SK-N-SH (cell line): ENCODE results near the gene SLC12A7.

Source experiments
- POLR2AphosphoS5 ChIP-seq: IDR thresholded peaks from 2 replicates; pipeline ENCODE4 v1.6.1; 2012; ENCODE audit warnings: low read depth, low read length
- RFX5 ChIP-seq: IDR thresholded peaks from 2 replicates; pipeline ENCODE4 v1.6.1; 2012; ENCODE audit warnings: mild to moderate bottlenecking, improper control_type of control experiment, low read length
- SIN3A ChIP-seq: IDR thresholded peaks from 2 replicates; pipeline ENCODE4 v1.6.1; 2012; ENCODE audit warnings: low read depth, mild to moderate bottlenecking, low read length, moderate library complexity, borderline replicate concordance
- TF ChIP-seq, protein P1 (sequence below): fragments of 200-600 bp; sonication (generic); IDR thresholded peaks from 2 replicates; pipeline ENCODE4 v1.6.1; 2017; ENCODE audit warnings: antibody characterized with exemption, mild to moderate bottlenecking, moderate library complexity

GRCh38 chr5:1048861-1049838 is 62.7 kb downstream of the SLC12A7 start:
- no peak for TF ChIP-seq SIN3A
- TF ChIP-seq RFX5 = no peak
- no peak for TF ChIP-seq POLR2AphosphoS5
- TF ChIP-seq, protein P1, sequence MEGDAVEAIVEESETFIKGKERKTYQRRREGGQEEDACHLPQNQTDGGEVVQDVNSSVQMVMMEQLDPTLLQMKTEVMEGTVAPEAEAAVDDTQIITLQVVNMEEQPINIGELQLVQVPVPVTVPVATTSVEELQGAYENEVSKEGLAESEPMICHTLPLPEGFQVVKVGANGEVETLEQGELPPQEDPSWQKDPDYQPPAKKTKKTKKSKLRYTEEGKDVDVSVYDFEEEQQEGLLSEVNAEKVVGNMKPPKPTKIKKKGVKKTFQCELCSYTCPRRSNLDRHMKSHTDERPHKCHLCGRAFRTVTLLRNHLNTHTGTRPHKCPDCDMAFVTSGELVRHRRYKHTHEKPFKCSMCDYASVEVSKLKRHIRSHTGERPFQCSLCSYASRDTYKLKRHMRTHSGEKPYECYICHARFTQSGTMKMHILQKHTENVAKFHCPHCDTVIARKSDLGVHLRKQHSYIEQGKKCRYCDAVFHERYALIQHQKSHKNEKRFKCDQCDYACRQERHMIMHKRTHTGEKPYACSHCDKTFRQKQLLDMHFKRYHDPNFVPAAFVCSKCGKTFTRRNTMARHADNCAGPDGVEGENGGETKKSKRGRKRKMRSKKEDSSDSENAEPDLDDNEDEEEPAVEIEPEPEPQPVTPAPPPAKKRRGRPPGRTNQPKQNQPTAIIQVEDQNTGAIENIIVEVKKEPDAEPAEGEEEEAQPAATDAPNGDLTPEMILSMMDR = no peak
